SU-DHL-6 (cell line): ENCODE results near the gene GP2.

ENCODE experiments used
- CTCF ChIP-seq: fragments of 200-600 bp; sonication (generic); IDR thresholded peaks from one replicate; pipeline ENCODE4 v1.5.1; 2017; ENCODE audit warnings: antibody characterized with exemption, mild to moderate bottlenecking, low read length, moderate library complexity; ENCODE audit not compliant: insufficient read depth, poor library complexity, severe bottlenecking
- EZH2phosphoT487 ChIP-seq: fragments of 200-600 bp; sonication (generic), shearing (Covaris generic); conservative IDR thresholded peaks from 2 replicates; pipeline ENCODE4 v1.6.1; 2018; ENCODE audit warnings: mild to moderate bottlenecking, antibody characterized with exemption, low read length, moderate library complexity, mixed read lengths

DNA sequence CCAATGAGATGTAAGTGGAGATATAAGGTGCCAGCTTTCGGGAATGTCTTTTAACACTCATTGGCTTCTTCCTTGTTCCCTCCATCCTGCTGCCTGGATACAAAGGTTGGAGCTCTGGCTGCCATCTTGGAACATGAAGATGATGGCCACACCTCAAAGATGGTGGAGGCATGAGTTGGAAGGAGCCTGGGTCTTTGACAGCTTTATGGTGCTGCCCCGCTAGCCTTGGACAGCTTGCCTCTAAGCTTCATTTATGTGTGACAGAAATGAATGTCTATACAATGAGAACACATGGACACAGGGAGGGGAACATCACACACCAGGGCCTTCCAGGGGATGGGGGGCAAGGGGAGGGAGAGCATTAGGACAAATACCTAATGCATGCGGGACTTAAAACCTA, 13.6 kb downstream of the GP2 start:
- TF ChIP-seq CTCF (no peak), EZH2phosphoT487 (no peak)
